ENCODE results near the gene EGLN3. TPM values are rescaled to one million over a fixed set of nuclear protein-coding genes. Genes with fewer than 3 reads are reported as not detected.

EGLN3 gene
- 0.64 and 0.86 TPM in 2 replicates for total RNA-seq

DNA sequence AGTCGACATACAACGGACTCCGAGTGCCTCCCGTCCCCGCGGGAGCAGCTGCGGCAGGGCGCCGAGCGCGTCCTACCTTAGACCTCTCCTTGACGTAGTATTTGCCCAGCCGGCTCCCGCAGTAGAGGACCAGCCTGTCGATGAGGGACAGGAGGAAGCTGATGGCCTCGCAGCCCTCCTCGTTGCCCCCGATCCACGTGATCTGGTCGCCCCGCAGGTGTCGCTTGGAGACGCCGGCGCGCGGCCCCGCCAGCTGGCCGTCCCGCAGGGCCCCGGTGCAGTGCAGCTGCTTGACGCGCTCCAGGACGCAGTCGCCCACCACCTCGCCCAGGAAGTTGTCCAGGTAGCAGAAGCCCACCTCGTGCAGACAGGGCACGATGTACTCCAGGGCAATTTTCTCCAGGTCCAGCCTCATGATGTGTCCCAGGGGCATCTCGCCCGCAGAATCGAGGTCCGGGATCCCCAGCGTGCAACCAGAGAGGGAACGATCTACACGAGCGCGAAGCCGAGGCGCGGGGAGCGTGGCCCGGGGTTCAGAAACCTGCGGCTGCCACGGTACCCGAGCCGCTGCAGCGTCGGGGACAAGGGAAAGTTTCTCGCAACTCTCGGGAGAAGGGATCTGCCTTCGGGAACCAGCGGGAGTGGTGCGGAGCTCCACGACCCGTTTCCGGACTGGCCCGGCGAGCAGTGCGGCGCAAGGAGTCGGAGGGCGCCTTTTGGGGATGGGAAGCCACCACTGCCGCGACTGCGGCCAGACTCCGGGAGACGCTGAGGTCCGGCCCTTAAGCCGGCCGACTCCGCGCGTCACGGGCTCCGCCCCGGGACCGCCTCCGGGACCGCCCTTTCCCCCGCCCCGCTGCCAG, at the start of gene EGLN3:
EGLN3 (minus strand) TSS at position 755 of the 863 bp plus-strand sequence; CDS start at position 433, 322 bp downstream.
- DNase-seq (ENCODE audit: low read depth) = peak; percentile 64
- TF ChIP-seq, protein P1, sequence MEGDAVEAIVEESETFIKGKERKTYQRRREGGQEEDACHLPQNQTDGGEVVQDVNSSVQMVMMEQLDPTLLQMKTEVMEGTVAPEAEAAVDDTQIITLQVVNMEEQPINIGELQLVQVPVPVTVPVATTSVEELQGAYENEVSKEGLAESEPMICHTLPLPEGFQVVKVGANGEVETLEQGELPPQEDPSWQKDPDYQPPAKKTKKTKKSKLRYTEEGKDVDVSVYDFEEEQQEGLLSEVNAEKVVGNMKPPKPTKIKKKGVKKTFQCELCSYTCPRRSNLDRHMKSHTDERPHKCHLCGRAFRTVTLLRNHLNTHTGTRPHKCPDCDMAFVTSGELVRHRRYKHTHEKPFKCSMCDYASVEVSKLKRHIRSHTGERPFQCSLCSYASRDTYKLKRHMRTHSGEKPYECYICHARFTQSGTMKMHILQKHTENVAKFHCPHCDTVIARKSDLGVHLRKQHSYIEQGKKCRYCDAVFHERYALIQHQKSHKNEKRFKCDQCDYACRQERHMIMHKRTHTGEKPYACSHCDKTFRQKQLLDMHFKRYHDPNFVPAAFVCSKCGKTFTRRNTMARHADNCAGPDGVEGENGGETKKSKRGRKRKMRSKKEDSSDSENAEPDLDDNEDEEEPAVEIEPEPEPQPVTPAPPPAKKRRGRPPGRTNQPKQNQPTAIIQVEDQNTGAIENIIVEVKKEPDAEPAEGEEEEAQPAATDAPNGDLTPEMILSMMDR (IDR thresholded peaks at IDR 0.05; ENCODE audit: insufficient read depth, low read depth, low read length) = no peak
- H3K4me3 ChIP-seq (ENCODE audit: low read depth, low read length) = peak within 1 kb of the TSS; percentile 66

DNA sequence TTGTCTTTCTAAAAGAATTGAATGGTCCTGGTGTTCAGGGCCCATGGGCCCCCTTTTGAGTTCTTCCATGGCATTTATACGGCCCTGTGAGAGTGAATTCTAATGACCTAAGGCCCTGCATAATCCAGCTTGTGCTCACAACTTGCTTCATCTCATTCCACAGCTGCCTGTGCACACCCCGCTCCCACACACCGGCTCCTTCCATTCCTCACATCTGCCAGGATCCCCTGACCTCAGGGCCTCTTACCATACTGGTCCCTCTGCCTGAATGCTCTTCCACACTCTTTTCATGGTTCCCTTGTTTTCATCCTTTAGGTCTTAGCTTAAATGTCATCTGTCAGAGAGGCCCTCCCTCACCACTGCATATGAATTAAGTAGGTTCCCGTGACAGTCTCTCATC, 49.5 kb upstream of the EGLN3 start:
- TF ChIP-seq, protein P1 (IDR thresholded peaks at IDR 0.05; ENCODE audit: insufficient read depth, low read depth, low read length) = no peak
- peak; percentile 24 for DNase-seq (ENCODE audit: low read depth)
- H3K4me3 ChIP-seq (ENCODE audit: low read depth, low read length) = no peak overlapping the region

DNA sequence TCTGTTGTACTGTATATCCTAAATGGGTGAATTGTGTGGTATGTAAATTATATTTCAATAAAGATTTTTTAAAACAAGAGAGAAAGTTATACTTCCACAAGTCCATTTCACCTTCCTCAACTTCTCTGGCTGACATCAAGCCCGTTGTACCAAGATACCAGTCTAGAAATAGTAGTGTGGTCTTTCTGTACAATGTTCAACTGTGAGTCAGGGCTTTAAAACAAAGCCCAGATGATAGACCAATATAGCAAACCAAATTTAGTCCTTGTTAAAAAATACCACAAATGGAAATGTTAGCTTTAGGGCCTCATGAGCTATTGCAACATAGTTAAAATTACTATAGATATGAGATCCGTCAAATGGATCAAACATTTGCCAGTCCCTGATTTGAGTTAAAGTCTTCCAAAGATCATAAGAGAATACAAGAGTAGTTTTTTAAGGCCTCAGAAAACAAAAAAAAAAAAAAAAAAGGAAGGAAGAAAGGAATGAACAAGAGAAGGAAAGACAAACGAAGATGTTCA, 49.0 kb upstream of the EGLN3 start:
- no peak for DNase-seq (ENCODE audit: low read depth)
- no peak overlapping the region for H3K4me3 ChIP-seq (ENCODE audit: low read depth, low read length)
- TF ChIP-seq, protein P1 (IDR thresholded peaks at IDR 0.05; ENCODE audit: insufficient read depth, low read depth, low read length) = no peak

DNA sequence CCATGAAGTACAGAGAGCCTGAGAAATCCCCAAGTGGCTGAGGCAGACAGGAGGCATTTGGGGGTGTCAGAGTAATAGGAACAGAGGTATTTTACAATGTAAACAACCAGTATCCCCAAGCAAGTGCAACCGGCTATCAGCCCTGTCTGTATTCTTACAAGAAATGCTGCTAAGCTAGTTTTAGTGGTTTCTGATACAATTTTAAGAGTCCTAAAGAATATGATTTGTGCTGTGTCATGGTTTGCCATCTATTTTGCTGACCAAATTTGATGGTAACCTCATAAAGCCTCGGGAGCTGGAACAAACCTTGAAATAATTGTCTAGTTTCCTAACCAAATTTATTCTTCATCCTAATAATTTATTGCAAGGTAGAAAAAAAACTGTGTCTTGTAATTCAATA, 46.7 kb upstream of the EGLN3 start:
- H3K4me3 ChIP-seq (ENCODE audit: low read depth, low read length) = no peak overlapping the region

DNA sequence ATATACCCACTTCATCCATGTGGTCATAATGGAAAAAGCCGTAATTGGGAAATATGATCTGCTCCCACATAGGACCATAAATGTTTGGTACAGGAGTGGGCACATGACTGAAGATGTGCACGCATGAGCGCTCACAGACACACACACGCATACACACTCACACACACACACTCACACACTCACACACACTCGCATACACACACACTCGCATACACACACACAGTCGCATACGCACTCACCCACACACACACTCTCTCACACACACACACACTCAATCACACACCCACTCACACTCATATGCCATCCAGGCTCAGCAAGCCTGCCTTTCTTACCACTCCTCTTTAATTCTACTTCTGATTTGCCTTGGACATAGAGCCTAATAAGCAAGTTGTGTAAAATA, 45.6 kb upstream of the EGLN3 start:
- no peak for DNase-seq (ENCODE audit: low read depth)
- no peak overlapping the region for H3K4me3 ChIP-seq (ENCODE audit: low read depth, low read length)
- TF ChIP-seq, protein P1 (IDR thresholded peaks at IDR 0.05; ENCODE audit: insufficient read depth, low read depth, low read length) = no peak

More for the DNA sequence above, 46.7 kb upstream of the EGLN3 start:
- no peak for DNase-seq (ENCODE audit: low read depth)
- TF ChIP-seq, protein P1 (IDR thresholded peaks at IDR 0.05; ENCODE audit: insufficient read depth, low read depth, low read length) = no peak

DNA sequence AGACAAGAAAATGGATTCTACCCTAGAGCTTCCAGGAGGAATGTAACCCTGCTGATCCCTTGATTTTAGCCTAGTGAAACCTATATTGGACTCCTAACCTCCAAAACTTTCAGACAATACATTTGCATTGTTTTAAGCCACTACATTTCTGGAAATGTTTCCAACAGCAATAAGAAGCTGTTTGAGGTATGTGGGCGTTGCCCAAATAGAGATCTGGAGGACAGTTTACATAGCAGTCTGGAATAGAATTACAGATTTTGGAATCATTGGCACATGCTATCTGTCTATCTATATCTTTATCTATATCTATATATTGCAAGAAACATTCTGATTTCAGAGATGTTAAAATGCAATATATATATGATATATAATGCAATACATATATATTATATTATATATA, 42.4 kb upstream of the EGLN3 start:
- no peak overlapping the region for H3K4me3 ChIP-seq (ENCODE audit: low read depth, low read length)
- no peak for DNase-seq (ENCODE audit: low read depth)
- TF ChIP-seq, protein P1 (IDR thresholded peaks at IDR 0.05; ENCODE audit: insufficient read depth, low read depth, low read length) = no peak

Measured in fibroblast of villous mesenchyme (primary cell).